HG02943 (cell line): ENCODE data around the gene CLCN5.

Source experiments
- ATAC-seq: cut with Tn5 transposase; IDR thresholded peaks from one replicate; pipeline ENCODE4 v1.9.1; 2021; ENCODE audit warnings: mild to moderate bottlenecking, low read depth, moderate library complexity; ENCODE audit not compliant: unreplicated experiment

The CLCN5 gene

GRCh38 chrX:49930039-49930438 is 7.6 kb downstream of the CLCN5 start:
- ATAC-seq: no peak

DNA sequence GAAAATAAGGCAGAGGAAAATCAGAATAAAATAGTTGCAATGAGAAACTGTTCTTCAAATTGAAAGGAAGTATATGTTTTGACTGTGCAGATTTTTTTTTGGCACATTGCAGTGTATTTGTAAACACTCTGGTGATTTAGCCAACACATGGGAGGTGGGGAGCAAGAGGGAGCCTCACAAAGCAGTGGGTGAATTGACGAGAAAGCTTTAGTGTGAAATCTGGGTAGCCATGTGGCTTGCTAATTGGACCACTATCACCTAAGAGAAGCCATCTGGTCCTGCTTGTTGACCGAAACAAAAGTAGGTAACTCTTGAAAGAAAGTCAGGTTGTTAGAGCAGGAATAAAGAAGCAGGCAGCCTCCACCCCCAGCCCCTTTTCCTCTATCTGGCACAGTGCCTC is 10.4 kb downstream of the CLCN5 start:
- ATAC-seq: no peak

DNA sequence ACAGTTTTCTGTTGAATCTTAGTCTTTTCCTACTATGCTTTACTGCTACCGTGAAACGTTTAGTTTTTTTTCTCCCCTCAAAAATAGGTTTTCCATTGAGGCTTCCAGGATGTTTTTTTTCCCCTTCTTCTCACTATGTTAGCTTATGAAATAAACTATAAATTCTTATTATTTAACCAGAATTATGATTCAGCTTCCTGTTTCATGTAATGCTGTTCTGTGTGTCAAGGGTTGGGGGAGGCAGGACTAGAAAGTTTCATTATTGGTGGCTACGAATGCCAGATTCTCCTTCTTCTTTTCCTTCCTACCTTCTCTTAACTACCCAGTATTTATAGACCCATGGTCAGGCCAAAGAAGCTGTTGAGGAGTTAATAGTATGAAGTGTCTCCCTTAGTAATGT is 11.8 kb downstream of the CLCN5 start:
- ATAC-seq: no peak

DNA sequence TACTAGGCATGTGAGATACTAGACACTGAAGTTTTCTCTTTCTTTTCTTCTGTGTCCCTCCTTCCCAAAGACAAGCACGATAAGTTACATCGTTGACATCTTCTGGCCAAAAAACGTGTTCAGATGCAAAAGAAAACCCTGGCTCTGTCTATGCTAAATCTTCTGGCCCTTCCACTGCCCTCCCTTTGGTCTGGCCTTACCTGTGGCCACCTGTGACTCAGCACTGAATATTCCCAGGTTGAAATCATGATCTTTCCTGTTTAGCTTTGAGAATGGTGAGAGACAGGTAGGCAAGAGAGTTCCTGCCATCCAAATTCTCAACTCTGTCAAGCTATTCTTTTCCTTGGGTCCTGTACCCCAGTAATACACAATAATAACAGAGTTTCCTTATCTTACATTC is 12.3 kb downstream of the CLCN5 start:
- ATAC-seq: no peak

- no peak for ATAC-seq
Observed at GRCh38 chrX:49947781-49948180, 25.4 kb downstream of the CLCN5 start.

DNA sequence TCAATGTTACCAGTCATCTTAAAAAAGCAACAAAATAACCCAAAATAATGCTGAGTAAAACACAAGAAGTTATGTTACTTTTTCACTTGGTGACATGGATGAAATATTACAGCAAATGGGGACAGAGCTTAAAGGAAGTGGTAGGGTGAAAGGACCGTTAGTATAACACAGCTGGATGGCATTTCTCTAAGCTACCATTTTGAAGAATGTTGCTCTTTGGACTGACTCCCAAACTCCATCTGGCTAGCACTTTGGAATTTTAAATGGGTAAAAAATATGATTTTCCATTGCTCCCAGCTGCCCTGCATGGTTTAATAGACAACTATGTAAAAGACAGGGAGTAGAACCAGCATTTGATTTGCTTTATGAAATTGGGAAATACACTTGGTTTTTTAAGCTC is 27.6 kb downstream of the CLCN5 start:
- no peak for ATAC-seq

DNA sequence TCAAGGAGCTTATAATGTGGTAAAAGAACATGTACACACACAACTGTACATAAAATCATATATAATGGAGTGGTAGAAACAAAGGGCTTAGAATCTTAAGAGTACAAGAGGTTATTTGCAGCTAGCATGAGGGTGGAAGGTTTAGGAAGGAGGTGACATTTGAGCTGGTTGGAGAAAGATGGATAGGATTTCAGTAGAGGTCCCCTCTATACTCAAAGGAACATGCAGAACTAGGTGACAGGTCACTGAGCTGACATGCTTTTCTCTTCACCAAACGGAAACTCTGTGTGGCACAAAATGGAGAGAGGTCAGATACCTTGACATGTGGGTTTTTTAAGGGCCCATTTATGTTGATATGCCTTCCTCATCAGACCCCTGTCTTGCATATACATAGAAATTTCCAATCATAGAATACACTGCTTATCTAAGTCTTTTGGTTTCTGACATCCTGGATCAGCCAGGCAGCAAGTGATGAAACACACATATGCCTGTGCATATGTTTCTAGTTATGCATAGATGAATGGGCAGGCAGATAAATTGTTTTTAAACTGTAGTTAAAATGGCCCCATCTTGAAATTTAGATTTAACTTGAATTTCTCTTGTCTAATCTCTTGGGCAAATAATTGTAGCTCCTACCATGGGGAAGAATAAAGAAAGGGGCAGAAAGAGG is 29.3 kb downstream of the CLCN5 start:
- ATAC-seq: no peak

- no peak for ATAC-seq
Observed at GRCh38 chrX:49956313-49956712, 33.9 kb downstream of the CLCN5 start.

- no peak for ATAC-seq
Observed at GRCh38 chrX:49958727-49959485, 36.5 kb downstream of the CLCN5 start.

DNA sequence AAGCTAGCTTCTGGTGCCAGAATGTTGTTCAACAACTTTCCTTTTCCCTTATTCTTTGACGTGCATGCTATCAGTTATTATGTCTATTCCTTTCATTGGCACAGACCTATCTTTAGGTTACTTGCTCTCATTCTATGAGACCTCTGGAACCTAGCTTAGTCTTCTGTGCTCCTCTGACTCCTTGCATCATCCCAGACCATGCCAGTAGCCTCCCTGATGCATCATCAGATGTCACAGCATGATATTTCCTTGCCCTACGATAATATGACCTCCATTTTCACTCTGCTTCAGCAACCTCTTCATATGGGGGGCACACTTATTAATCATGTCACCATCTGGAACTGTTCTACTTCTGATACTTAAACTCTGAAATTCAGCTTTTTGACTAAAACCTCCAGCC is 37.2 kb downstream of the CLCN5 start:
- no peak for ATAC-seq

- no peak for ATAC-seq
Observed at GRCh38 chrX:49960061-49960460, 37.7 kb downstream of the CLCN5 start.

DNA sequence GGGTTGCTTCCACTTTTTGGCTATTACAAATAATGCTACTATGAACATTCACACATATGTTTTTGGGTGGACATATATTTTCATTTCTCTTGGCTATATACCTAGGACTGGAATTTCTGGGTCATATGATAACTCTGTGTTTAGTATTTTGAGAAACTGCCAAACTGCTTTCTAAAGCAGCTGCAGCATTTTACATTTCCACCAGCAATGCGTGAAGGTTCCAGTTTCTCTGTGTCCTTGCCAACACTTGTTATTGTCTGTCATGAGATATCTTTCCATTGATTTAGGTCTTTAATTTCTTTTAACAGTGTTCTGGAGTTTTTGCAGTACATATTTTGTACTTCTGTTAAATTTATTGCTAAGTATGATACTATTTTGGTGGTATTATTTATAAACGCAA is 48.3 kb downstream of the CLCN5 start:
- no peak for ATAC-seq

DNA sequence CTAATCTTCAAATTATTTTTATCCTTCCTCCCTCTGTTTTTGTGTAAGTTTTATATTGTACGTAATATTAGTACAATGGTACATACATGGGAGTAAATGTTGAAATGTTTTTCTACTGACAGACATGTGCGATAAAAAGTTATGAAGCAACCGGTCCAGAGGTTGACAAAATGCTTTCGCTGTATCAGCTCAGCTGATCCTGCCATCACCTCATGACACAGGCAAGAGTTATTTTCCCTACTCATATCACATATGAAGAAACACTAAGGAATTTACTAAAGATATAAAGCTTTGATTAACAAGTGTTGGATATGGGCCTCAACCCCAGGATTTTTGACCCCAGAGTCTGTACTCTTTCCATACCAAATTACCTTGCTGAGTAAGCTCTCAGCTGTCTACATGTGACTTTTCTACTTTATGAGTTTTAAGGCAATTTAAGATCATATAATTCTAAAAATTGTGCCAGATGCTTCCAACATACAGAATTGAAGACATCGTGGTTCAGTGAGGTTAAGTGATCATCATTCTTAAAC is 50.0 kb downstream of the CLCN5 start:
- no peak for ATAC-seq

DNA sequence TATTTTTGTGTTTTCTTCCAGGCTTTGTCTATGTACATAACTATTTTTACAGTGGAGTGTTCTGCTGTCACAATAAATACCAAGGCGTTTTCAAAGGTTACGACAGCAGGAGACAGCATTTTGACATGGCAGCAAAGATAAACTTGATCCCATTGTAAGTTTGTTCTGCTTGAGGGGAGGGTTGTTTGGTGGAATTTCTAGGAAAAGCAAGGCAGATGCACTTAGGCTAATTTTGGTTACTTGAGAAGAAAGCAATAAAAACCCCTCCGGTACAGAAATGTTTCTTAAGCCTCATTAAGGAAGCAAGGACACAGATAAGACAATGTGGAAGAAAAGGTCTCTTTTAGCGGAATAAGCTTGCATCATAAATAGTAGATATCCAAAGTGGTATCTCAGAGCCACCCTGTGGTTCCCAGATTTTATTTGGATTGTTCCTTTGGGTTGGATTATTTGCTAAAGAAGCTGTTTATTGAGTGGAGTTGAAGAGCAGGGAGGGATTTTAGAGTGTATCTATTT is 54.3 kb downstream of the CLCN5 start:
- no peak for ATAC-seq

- no peak for ATAC-seq
Observed at GRCh38 chrX:49977319-49978090, 55.1 kb downstream of the CLCN5 start.

DNA sequence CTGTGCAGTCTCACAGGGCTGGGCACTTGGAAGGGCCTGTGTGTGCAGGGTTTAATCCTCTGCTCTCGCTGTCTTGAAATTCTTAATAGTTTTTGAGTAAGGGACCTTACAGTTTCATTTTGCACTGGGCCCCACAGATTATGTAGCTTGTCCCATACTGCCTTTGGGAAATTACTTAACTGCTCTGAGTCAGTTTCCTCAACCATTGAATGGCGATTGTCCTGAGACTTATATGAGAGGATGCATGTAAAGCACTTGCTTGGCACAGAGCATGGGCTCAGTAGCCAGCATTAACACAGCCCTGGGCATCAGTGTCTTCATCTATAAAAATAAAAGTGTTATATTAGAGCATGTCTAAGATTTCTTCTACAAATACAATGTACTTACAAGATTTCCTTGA is 55.8 kb downstream of the CLCN5 start:
- no peak for ATAC-seq

- no peak for ATAC-seq
Observed at GRCh38 chrX:49986058-49986457, 63.7 kb downstream of the CLCN5 start.

DNA sequence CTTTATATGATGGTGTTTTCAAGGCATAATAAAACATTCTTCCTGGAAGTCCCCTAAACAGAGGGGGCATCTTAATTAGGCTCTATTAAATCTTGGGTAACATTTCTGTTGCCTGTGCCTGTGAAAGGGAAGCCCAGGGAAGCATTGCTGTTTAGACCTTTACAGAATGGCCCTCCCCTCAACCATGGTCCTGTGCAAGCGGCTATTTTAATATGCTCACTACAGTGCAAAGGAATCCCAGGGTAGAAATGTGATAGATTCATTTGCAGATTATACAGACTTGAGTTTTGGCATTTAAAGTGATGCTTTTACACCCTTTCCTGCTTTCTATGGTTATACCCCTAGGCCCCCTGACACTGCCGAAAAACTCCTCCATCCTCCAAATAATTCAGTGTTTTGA is 65.3 kb downstream of the CLCN5 start:
- no peak for ATAC-seq

DNA sequence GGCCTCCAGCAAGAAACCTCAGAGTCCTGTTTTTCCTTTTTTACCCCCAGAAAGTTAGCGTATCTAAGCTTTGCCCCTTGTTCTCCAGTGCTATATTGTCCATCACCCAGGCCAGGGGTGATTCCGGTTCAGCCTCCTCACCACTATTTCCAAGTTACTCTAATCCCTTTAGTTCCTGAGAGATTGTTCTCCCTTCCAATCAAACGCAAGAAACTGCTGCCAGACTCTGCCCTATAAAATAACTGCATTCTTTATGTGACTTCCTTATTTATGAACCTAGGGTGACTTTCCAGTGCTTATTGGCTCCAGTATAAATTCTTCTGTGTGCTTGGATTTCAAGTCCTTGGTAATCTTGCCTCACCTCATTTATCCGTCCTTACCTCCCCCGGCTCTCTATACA is 65.7 kb downstream of the CLCN5 start:
- no peak for ATAC-seq

GRCh38 chrX:49991758-49992157 is 69.4 kb downstream of the CLCN5 start:
- ATAC-seq: no peak

- no peak for ATAC-seq
Observed at GRCh38 chrX:49992853-49993252, 70.5 kb downstream of the CLCN5 start.
